Measurements from ENCODE around the gene LARP6. TPM values are rescaled to one million over a fixed set of nuclear protein-coding genes. Genes with fewer than 3 reads are reported as not detected.

LARP6 gene
- total RNA-seq, 3 donors from 2014 or later (not counting 1 experiment from before 2014, with no cell fraction given) = not detected

GRCh38 chr15:70851889-70852288 lies 2.1 kb downstream of the LARP6 start:
- Mint-ChIP-seq H3K27me3 (ENCODE audit: low read depth in 2 of 2) (peaks cover 33 to 67% of the 10 kb centered on the region in 2 donors), H3K9me3 (no peaks in the 10 kb centered on the region), H3K36me3 (no peaks in the 10 kb centered on the region), H3K27ac (no peak overlapping the region), H3K4me3 (no peak overlapping the region), H3K4me1 (peaks cover 6% of the 10 kb centered on the region in 2 donors)
- Histone ChIP-seq H3K9me3 (ENCODE audit: control insufficient read depth, insufficient read depth, low read length) (no peaks in the 10 kb centered on the region), H3K27ac (ENCODE audit: low read length) (no peak overlapping the region), H3K27me3 (ENCODE audit: control insufficient read depth, insufficient read depth, low read length) (peaks cover 20% of the 10 kb centered on the region), H3K4me3 (ENCODE audit: low read length) (no peak overlapping the region), H3K36me3 (ENCODE audit: control insufficient read depth, insufficient read depth, low read length) (no peaks in the 10 kb centered on the region), H3K4me1 (ENCODE audit: control insufficient read depth, insufficient read depth, low read length) (peaks cover 7% of the 10 kb centered on the region)
- WGBS (ENCODE audit: insufficient coverage) = 89% methylated on average over 6 of the region's 6 CpGs
- TF ChIP-seq, protein P1, sequence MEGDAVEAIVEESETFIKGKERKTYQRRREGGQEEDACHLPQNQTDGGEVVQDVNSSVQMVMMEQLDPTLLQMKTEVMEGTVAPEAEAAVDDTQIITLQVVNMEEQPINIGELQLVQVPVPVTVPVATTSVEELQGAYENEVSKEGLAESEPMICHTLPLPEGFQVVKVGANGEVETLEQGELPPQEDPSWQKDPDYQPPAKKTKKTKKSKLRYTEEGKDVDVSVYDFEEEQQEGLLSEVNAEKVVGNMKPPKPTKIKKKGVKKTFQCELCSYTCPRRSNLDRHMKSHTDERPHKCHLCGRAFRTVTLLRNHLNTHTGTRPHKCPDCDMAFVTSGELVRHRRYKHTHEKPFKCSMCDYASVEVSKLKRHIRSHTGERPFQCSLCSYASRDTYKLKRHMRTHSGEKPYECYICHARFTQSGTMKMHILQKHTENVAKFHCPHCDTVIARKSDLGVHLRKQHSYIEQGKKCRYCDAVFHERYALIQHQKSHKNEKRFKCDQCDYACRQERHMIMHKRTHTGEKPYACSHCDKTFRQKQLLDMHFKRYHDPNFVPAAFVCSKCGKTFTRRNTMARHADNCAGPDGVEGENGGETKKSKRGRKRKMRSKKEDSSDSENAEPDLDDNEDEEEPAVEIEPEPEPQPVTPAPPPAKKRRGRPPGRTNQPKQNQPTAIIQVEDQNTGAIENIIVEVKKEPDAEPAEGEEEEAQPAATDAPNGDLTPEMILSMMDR (IDR thresholded peaks at IDR 0.05) = no peak
- intact Hi-C loops (cut with micrococcal nuclease) = no loop called here
- ATAC-seq = no peak
- DNase-seq = no peak

DNA sequence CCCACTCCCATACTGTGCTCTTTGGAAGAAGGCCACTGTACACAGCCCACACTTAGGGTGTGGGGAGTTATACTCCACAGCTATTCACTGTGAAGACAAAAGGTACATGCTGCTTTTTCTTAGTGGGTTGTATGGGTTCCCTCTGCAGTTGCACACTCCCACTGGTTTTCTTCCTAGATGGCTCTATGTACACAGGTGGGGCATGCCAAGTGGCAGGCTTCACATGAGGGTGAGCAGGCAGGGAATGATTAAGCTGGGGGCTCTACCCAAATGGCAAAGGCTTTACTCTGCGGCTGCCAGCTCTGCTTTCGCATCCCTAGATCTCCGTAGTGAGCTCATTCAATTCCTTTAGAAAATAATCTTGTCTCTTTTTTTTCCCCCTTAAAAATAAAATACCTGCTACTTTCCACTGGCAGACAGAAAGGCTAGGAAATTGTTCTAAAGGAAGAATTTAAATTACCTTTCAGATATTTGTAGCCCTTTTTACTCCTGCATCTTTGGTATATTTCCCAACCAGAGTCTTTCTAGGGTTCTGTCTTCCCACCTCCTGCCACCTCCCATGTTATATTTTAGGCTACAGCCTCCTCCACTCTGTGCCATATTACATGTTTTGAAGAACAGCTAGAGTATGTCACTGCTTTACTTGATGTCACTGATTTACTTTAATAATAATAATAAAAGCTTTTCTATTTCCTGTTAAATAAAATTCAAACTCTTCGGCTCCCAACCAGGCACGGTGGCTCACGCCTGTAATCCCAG lies 8.2 kb downstream of the LARP6 start:
- TF ChIP-seq, protein P1 (IDR thresholded peaks at IDR 0.05) = no peak

DNA sequence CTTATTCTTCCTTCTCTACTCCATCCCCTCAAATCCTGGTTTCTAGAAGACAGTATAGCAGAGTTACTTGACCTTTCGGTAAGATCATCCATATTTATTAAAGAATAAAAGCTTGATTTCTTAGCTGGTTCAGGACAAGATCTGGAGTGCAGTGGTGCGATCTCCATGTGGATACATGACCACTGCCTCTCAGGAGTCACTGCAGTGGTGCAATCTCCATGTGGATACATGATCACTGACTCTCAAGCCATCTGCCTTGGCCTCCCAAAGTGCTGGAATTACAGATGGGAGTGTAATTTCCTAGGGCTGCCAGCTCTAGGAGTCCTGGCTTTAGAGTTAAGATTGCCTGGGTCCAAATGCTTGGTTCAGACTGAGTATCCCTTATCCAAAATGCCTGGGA lies 16.5 kb downstream of the LARP6 start:
- 92% methylated on average over 1 of the region's 2 CpGs for WGBS (ENCODE audit: insufficient coverage)
- H3K9me3 Mint-ChIP-seq = no peaks in the 10 kb centered on the region
- DNase-seq (no peak), ATAC-seq (no peak)
- no peaks in the 10 kb centered on the region for H3K9me3 ChIP-seq (ENCODE audit: control insufficient read depth, insufficient read depth, low read length)
- H3K27me3 ChIP-seq (ENCODE audit: control insufficient read depth, insufficient read depth, low read length) = no peaks in the 10 kb centered on the region
- H3K27me3 Mint-ChIP-seq (ENCODE audit: low read depth in 2 of 2) = peaks cover 16 to 29% of the 10 kb centered on the region in 2 donors
- no peak overlapping the region for H3K27ac Mint-ChIP-seq
- no peak overlapping the region for H3K27ac ChIP-seq (ENCODE audit: low read length)
- intact Hi-C loops (cut with micrococcal nuclease) = no loop called here
- H3K36me3 Mint-ChIP-seq = no peaks in the 10 kb centered on the region
- H3K4me1 ChIP-seq (ENCODE audit: control insufficient read depth, insufficient read depth, low read length) = no peaks in the 10 kb centered on the region
- H3K4me1 Mint-ChIP-seq = no peaks in the 10 kb centered on the region
- H3K4me3 Mint-ChIP-seq = no peak overlapping the region
- TF ChIP-seq, protein P1 (IDR thresholded peaks at IDR 0.05) = no peak
- no peak overlapping the region for H3K4me3 ChIP-seq (ENCODE audit: low read length)
- H3K36me3 ChIP-seq (ENCODE audit: control insufficient read depth, insufficient read depth, low read length) = no peaks in the 10 kb centered on the region

More for the DNA sequence above, 8.2 kb downstream of the LARP6 start:
- no peak for DNase-seq
- Histone ChIP-seq H3K4me3 (ENCODE audit: low read length) (no peak overlapping the region), H3K27ac (ENCODE audit: low read length) (no peak overlapping the region), H3K36me3 (ENCODE audit: control insufficient read depth, insufficient read depth, low read length) (no peaks in the 10 kb centered on the region), H3K27me3 (ENCODE audit: control insufficient read depth, insufficient read depth, low read length) (peaks cover 4% of the 10 kb centered on the region), H3K9me3 (ENCODE audit: control insufficient read depth, insufficient read depth, low read length) (no peaks in the 10 kb centered on the region), H3K4me1 (ENCODE audit: control insufficient read depth, insufficient read depth, low read length) (no peaks in the 10 kb centered on the region)
- 91% methylated on average over 6 of the region's 6 CpGs for WGBS (ENCODE audit: insufficient coverage)
- H3K4me3 Mint-ChIP-seq = no peak overlapping the region
- H3K27ac Mint-ChIP-seq = no peak overlapping the region
- no peaks in the 10 kb centered on the region for H3K4me1 Mint-ChIP-seq
- peaks cover 17 to 43% of the 10 kb centered on the region in 2 donors for H3K27me3 Mint-ChIP-seq (ENCODE audit: low read depth in 2 of 2)
- H3K36me3 Mint-ChIP-seq = no peaks in the 10 kb centered on the region
- ATAC-seq = no peak
- no peaks in the 10 kb centered on the region for H3K9me3 Mint-ChIP-seq
- intact Hi-C loops (cut with micrococcal nuclease) = no loop called here

DNA sequence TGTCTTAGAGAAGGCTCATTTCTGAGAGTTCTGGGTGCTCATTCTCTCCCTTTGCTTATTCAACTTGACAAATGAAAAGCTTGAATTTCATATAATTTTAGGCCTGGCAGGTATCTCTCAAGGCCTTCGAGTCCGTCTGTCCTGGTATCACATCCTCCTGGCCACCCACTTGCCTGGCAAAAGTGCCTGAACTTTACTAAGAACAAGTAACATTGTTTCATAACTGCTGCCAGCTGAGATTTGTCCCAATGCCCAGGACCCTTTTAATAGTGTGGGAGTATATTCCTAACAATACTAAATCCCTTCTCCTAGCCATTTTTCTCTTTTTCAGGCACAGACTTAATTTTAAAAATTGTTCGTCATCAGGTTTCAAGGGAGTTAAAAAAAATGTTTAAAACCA lies 18.1 kb downstream of the LARP6 start:
- Mint-ChIP-seq H3K4me1 (no peaks in the 10 kb centered on the region), H3K36me3 (no peaks in the 10 kb centered on the region), H3K9me3 (no peaks in the 10 kb centered on the region), H3K4me3 (no peak overlapping the region), H3K27ac (no peak overlapping the region), H3K27me3 (ENCODE audit: low read depth in 2 of 2) (peaks cover 13 to 29% of the 10 kb centered on the region in 2 donors)
- H3K27ac ChIP-seq (ENCODE audit: low read length) = no peak overlapping the region
- H3K9me3 ChIP-seq (ENCODE audit: control insufficient read depth, insufficient read depth, low read length) = no peaks in the 10 kb centered on the region
- no peaks in the 10 kb centered on the region for H3K4me1 ChIP-seq (ENCODE audit: control insufficient read depth, insufficient read depth, low read length)
- DNase-seq (no peak), ATAC-seq (no peak)
- H3K36me3 ChIP-seq (ENCODE audit: control insufficient read depth, insufficient read depth, low read length) = no peaks in the 10 kb centered on the region
- TF ChIP-seq, protein P1 (IDR thresholded peaks at IDR 0.05) = no peak
- intact Hi-C loops (cut with micrococcal nuclease) = no loop called here
- no peak overlapping the region for H3K4me3 ChIP-seq (ENCODE audit: low read length)
- H3K27me3 ChIP-seq (ENCODE audit: control insufficient read depth, insufficient read depth, low read length) = no peaks in the 10 kb centered on the region
- WGBS (ENCODE audit: insufficient coverage) = 82% methylated on average over 2 of the region's 3 CpGs

Data from natural killer cell (primary cell).